ENCODE results near the gene ZBTB45.

DNA sequence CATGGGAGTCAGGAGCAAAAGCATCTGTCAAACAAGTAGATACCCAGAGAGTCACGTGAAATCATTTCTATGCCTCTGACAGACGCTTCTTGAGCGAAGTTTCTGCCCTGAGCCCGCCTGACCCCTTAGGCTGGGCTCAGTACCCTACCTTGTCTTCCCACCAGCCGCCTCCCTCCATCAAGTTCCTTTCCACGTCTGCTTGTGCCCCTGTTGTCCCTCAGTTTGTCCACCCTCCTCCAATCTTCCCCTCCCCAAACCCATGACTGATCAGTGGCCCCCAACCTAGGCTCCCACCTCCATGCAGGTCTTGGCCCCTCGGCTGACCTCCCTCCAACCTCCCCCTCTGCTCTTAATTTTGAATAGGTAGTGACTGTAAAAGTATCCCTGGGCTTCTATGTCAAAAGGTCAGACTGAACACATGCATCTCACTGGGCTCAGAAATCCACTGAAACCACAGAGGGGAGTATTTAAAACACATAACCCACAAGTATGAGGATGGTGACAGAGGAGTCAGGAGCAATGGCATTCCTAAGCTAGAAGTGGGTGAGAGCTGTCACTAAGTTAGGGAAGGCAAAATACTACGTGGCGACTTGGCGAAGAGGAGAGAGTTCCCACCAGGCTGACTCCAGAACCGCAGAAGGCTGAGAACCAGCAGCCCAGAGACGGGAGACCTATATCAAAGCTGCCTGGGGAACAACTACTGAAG, 45.2 kb downstream of the ZBTB45 start:
- TF ChIP-seq CAMTA2 (CRISPR knock-in tag; conservative IDR thresholded peaks at IDR 0.05), result no peak
- no peak for TF ChIP-seq SIN3B (IDR thresholded peaks at IDR 0.05; ENCODE audit: low read depth)
- no peak for TF ChIP-seq ZNF23 (CRISPR knock-in tag; IDR thresholded peaks at IDR 0.05)
- no peak for TF ChIP-seq EP300 (IDR thresholded peaks at IDR 0.05; ENCODE audit: low read length)

All from K562 (cell line).